Gastrocnemius medialis (tissue), 4 donors: Measurements from ENCODE around the gene APBA3.

Source experiments
- POLR2A ChIP-seq, 2 donors: fragments of 450-650 bp; IDR thresholded peaks; one replicate each; pipeline ENCODE4 v1.6.1; 2017; ENCODE audit warnings: antibody characterized with exemption in 2 of 2, mild to moderate bottlenecking in 2 of 2, moderate library complexity in 2 of 2
- TF ChIP-seq, protein P1 (sequence below), 5 experiments: fragments of 450-650 bp in 3 of 5; fragments of 200-600 bp in 2 of 5; sonication (generic) in 2 of 5; IDR thresholded peaks in 4 of 5; conservative IDR thresholded peaks in 1 of 5; 1 replicate in 4 of 5; 2 replicates in 1 of 5; pipeline ENCODE4 v1.5.1; 2016 to 2019; ENCODE audit warnings: antibody characterized with exemption in 5 of 5, mild to moderate bottlenecking in 3 of 5, moderate library complexity in 3 of 5

- TF ChIP-seq POLR2A (IDR thresholded peaks at IDR 0.05): no peak
- TF ChIP-seq, protein P1, sequence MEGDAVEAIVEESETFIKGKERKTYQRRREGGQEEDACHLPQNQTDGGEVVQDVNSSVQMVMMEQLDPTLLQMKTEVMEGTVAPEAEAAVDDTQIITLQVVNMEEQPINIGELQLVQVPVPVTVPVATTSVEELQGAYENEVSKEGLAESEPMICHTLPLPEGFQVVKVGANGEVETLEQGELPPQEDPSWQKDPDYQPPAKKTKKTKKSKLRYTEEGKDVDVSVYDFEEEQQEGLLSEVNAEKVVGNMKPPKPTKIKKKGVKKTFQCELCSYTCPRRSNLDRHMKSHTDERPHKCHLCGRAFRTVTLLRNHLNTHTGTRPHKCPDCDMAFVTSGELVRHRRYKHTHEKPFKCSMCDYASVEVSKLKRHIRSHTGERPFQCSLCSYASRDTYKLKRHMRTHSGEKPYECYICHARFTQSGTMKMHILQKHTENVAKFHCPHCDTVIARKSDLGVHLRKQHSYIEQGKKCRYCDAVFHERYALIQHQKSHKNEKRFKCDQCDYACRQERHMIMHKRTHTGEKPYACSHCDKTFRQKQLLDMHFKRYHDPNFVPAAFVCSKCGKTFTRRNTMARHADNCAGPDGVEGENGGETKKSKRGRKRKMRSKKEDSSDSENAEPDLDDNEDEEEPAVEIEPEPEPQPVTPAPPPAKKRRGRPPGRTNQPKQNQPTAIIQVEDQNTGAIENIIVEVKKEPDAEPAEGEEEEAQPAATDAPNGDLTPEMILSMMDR (IDR thresholded peaks at IDR 0.05 in 4 of 5, conservative IDR thresholded peaks at IDR 0.05 in 1 of 5): no peak
These were observed 6.7 kb upstream of the APBA3 start for GRCh38 chr19:3768015-3768747.
